GM12878 (cell line): ENCODE data around the gene EPHB1.

Experiments used
- BACH1 ChIP-seq: fragments of 450-650 bp; IDR thresholded peaks from 2 replicates; pipeline ENCODE4 v1.6.1; 2017; ENCODE audit warnings: mild to moderate bottlenecking, borderline replicate concordance
- BMI1 ChIP-seq: fragments of 450-650 bp; IDR thresholded peaks from 2 replicates; pipeline ENCODE4 v1.6.1; 2016; ENCODE audit warnings: mild to moderate bottlenecking, moderate library complexity, borderline replicate concordance
- EGR1 ChIP-seq, 2 experiments: IDR thresholded peaks; 1 replicate in 1 of 2; 2 replicates in 1 of 2; pipeline ENCODE4 v1.6.1; 2011 to 2012; ENCODE audit warnings: low read depth in 2 of 2, low read length in 2 of 2, borderline replicate concordance in 1 of 2, mild to moderate bottlenecking in 1 of 2, moderate library complexity in 1 of 2
- EZH2 ChIP-seq: IDR thresholded peaks from 2 replicates; pipeline ENCODE4 v1.6.1; 2012; ENCODE audit warnings: low read depth, mild to moderate bottlenecking, control low read depth, inconsistent platforms, low read length, borderline replicate concordance; ENCODE audit not compliant: control insufficient read depth
- FOXK2 ChIP-seq: fragments of 450-650 bp; IDR thresholded peaks from 2 replicates; pipeline ENCODE4 v1.6.1; 2017; ENCODE audit warnings: mild to moderate bottlenecking, moderate library complexity
- HDGF ChIP-seq: fragments of 450-650 bp; IDR thresholded peaks from 2 replicates; pipeline ENCODE4 v1.6.1; 2016; ENCODE audit warnings: antibody characterized with exemption
- KLF5 ChIP-seq: fragments of 450-650 bp; IDR thresholded peaks from 2 replicates; pipeline ENCODE4 v1.6.1; 2014; ENCODE audit warnings: mild to moderate bottlenecking; ENCODE audit not compliant: partially characterized antibody
- POLR2AphosphoS5 ChIP-seq: IDR thresholded peaks from 2 replicates; pipeline ENCODE4 v1.6.1; 2011; ENCODE audit warnings: mild to moderate bottlenecking, low read length, inconsistent platforms
- ZNF274 ChIP-seq: IDR thresholded peaks from one replicate; pipeline ENCODE4 v1.8.0; 2011; ENCODE audit not compliant: insufficient read length, insufficient read depth
- TF ChIP-seq, protein P1 (sequence below), 3 experiments: IDR thresholded peaks in 2 of 3; conservative IDR thresholded peaks in 1 of 3; 2 replicates each; pipeline ENCODE4 v1.5.1; 2011; ENCODE audit warnings: low read depth in 3 of 3, low read length in 3 of 3, mild to moderate bottlenecking in 3 of 3, control low read depth in 2 of 3, moderate library complexity in 2 of 3, inconsistent platforms in 1 of 3, mixed read lengths in 1 of 3; ENCODE audit not compliant: control insufficient read depth in 2 of 3, insufficient read depth in 1 of 3; ENCODE audit errors: extremely low read depth in 1 of 3
- TF ChIP-seq, protein P2 (sequence below): IDR thresholded peaks from 2 replicates; pipeline ENCODE4 v1.6.1; 2012; ENCODE audit warnings: mild to moderate bottlenecking, low read depth, low read length
- TF ChIP-seq, protein P3 (sequence below): IDR thresholded peaks from 2 replicates; pipeline ENCODE4 v1.6.1; 2011; ENCODE audit warnings: low read depth, low read length, improper control_type of control experiment, borderline replicate concordance
- TF ChIP-seq, protein P4 (sequence below): IDR thresholded peaks from 2 replicates; pipeline ENCODE4 v1.6.1; 2012; ENCODE audit warnings: low read depth, low read length, improper control_type of control experiment

DNA sequence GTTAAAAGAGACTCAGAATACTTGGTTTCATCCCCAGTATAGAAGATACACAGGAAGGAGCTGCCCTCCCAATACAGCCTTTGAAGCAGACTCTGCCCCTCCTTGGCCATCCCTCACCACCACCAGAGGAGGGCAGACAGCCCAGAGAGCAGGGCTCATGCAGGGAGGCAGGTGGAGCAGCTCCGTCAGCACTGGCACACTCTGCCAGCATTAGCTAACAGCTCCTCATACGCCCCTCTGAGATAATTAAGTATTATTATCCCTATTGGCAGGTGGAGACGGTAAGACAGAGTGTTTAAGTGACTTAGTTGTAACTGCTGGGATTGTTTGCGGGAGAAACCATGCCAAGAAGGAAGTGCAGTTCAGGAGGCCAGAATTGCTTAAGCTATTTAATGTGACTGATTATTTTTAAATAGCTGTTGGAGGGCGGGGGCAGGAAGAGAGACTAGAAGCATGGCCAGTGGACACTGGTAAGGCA lies 434.0 kb downstream of the EPHB1 start:
- TF ChIP-seq, protein P1, sequence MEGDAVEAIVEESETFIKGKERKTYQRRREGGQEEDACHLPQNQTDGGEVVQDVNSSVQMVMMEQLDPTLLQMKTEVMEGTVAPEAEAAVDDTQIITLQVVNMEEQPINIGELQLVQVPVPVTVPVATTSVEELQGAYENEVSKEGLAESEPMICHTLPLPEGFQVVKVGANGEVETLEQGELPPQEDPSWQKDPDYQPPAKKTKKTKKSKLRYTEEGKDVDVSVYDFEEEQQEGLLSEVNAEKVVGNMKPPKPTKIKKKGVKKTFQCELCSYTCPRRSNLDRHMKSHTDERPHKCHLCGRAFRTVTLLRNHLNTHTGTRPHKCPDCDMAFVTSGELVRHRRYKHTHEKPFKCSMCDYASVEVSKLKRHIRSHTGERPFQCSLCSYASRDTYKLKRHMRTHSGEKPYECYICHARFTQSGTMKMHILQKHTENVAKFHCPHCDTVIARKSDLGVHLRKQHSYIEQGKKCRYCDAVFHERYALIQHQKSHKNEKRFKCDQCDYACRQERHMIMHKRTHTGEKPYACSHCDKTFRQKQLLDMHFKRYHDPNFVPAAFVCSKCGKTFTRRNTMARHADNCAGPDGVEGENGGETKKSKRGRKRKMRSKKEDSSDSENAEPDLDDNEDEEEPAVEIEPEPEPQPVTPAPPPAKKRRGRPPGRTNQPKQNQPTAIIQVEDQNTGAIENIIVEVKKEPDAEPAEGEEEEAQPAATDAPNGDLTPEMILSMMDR (IDR thresholded peaks at IDR 0.05 in 2 of 3, conservative IDR thresholded peaks at IDR 0.05 in 1 of 3; ENCODE audit: control insufficient read depth in 2 of 3, extremely low read depth in 1 of 3, insufficient read depth in 1 of 3, low read depth in 3 of 3, low read length in 3 of 3) = no peak
- TF ChIP-seq HDGF (no peak), KLF5 (no peak), POLR2AphosphoS5 (no peak), EZH2 (no peak), BACH1 (no peak), EGR1 (IDR thresholded peaks at IDR 0.05; ENCODE audit: borderline replicate concordance in 1 of 2, low read depth in 2 of 2, low read length in 2 of 2) (no peak), FOXK2 (no peak), ZNF274 (no peak), BMI1 (no peak)
- TF ChIP-seq, protein P2, sequence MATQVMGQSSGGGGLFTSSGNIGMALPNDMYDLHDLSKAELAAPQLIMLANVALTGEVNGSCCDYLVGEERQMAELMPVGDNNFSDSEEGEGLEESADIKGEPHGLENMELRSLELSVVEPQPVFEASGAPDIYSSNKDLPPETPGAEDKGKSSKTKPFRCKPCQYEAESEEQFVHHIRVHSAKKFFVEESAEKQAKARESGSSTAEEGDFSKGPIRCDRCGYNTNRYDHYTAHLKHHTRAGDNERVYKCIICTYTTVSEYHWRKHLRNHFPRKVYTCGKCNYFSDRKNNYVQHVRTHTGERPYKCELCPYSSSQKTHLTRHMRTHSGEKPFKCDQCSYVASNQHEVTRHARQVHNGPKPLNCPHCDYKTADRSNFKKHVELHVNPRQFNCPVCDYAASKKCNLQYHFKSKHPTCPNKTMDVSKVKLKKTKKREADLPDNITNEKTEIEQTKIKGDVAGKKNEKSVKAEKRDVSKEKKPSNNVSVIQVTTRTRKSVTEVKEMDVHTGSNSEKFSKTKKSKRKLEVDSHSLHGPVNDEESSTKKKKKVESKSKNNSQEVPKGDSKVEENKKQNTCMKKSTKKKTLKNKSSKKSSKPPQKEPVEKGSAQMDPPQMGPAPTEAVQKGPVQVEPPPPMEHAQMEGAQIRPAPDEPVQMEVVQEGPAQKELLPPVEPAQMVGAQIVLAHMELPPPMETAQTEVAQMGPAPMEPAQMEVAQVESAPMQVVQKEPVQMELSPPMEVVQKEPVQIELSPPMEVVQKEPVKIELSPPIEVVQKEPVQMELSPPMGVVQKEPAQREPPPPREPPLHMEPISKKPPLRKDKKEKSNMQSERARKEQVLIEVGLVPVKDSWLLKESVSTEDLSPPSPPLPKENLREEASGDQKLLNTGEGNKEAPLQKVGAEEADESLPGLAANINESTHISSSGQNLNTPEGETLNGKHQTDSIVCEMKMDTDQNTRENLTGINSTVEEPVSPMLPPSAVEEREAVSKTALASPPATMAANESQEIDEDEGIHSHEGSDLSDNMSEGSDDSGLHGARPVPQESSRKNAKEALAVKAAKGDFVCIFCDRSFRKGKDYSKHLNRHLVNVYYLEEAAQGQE = no peak
- TF ChIP-seq, protein P3, sequence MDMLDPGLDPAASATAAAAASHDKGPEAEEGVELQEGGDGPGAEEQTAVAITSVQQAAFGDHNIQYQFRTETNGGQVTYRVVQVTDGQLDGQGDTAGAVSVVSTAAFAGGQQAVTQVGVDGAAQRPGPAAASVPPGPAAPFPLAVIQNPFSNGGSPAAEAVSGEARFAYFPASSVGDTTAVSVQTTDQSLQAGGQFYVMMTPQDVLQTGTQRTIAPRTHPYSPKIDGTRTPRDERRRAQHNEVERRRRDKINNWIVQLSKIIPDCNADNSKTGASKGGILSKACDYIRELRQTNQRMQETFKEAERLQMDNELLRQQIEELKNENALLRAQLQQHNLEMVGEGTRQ = no peak
- TF ChIP-seq, protein P4, sequence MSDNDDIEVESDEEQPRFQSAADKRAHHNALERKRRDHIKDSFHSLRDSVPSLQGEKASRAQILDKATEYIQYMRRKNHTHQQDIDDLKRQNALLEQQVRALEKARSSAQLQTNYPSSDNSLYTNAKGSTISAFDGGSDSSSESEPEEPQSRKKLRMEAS = no peak
